Measurements from ENCODE around the gene NBPF10.
"Not testable (repeated sequence)": the region's sequence is repeated elsewhere in the genome, so short reads cannot be mapped to it uniquely, and the experiment has no call there.

Gene NBPF10

GRCh38 chr1:146144465-146144864, at the start of gene NBPF10:
NBPF10 (minus strand) TSS chr1:146144804; CDS start chr1:146144769, 35 bp downstream.
- DNase-seq (ENCODE audit: low read depth): not testable (repeated sequence)

DNA sequence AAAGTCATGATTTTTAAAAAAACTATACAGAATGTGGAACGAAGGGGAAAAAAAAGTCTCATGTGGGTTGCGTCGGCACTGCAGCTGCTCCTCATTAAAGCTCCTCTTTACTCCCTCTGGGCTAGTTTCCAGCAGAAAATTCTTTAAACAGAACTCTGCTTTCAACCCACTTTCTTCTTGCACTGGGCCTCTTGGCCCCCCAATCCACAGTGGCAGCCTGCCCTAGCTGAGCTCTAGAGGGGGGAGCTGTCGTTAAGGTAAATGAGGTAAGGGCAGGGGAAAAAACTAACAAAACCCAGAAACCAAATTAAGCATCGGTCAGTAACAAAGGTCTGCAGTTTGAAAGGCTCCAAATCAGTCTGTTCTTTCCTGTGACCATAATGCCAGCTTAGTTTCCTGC, 29.9 kb upstream of the NBPF10 start:
- not testable (repeated sequence) for DNase-seq (ENCODE audit: low read depth)

DNA sequence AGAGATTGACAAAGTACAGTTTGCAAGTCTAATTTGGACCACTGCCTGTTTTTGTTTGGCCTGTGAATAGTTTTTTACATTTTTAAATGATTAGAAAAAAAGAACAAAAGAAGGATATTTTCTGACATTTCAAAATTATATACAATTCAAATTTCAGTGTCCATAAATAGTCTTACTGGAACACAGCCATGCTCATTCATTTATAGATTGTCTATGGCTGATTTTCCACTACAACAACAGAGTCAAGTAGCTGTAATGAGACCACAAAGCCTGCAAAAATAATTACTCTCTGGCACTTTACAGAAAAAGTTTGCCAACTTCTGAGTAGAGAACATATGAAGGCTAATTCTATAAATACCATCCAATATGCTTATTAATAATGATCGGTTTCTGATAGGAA, 23.1 kb upstream of the NBPF10 start:
- not testable (repeated sequence) for DNase-seq (ENCODE audit: low read depth)

- not testable (repeated sequence) for DNase-seq (ENCODE audit: low read depth)
Measured at GRCh38 chr1:146167273-146167672, 22.7 kb upstream of the NBPF10 start.
